Fibroblast of skin of right biceps (primary cell): ENCODE data around the gene KIAA1755.
"Not testable (repeated sequence)": the region's sequence is repeated elsewhere in the genome, so short reads cannot be mapped to it uniquely, and the experiment has no call there.

ENCODE experiments used
- DNase-seq: peaks from one replicate; pipeline ENCODE4 v3.0.0-alpha.2; 2013

The KIAA1755 gene

GRCh38 chr20:38260025-38260377, 534 bp downstream of the KIAA1755 start:
- no peak for DNase-seq

GRCh38 chr20:38258545-38259215, 1.9 kb downstream of the KIAA1755 start:
- DNase-seq: no peak

GRCh38 chr20:38256966-38257365, 3.6 kb downstream of the KIAA1755 start:
- no peak for DNase-seq

- DNase-seq: no peak
Measured at GRCh38 chr20:38256021-38256420, 4.5 kb downstream of the KIAA1755 start.

GRCh38 chr20:38255393-38255792, 5.1 kb downstream of the KIAA1755 start:
- DNase-seq: no peak

- DNase-seq: not testable (repeated sequence)
Measured at GRCh38 chr20:38254621-38255020, 5.9 kb downstream of the KIAA1755 start.

- DNase-seq: no peak
Measured at GRCh38 chr20:38253571-38253970, 7.0 kb downstream of the KIAA1755 start.

- DNase-seq: no peak
Measured at GRCh38 chr20:38252292-38253288, 7.9 kb downstream of the KIAA1755 start.

- not testable (repeated sequence) for DNase-seq
Measured at GRCh38 chr20:38251441-38251840, 9.1 kb downstream of the KIAA1755 start.

- DNase-seq: no peak
Measured at GRCh38 chr20:38250609-38251008, 9.9 kb downstream of the KIAA1755 start.

GRCh38 chr20:38249536-38250310, 10.8 kb downstream of the KIAA1755 start:
- no peak for DNase-seq

GRCh38 chr20:38248133-38248532, 12.4 kb downstream of the KIAA1755 start:
- no peak for DNase-seq

GRCh38 chr20:38247725-38248124, 12.8 kb downstream of the KIAA1755 start:
- DNase-seq: not testable (repeated sequence)

GRCh38 chr20:38247166-38247509, 13.4 kb downstream of the KIAA1755 start:
- no peak for DNase-seq

GRCh38 chr20:38246357-38247165, 14.0 kb downstream of the KIAA1755 start:
- DNase-seq: no peak

- DNase-seq: no peak
Measured at GRCh38 chr20:38245753-38246152, 14.8 kb downstream of the KIAA1755 start.

GRCh38 chr20:38243709-38244020, 16.9 kb downstream of the KIAA1755 start:
- no peak for DNase-seq

GRCh38 chr20:38242848-38243708, 17.5 kb downstream of the KIAA1755 start:
- no peak for DNase-seq

- no peak for DNase-seq
Measured at GRCh38 chr20:38241201-38241600, 19.3 kb downstream of the KIAA1755 start.

GRCh38 chr20:38239441-38239840, 21.1 kb downstream of the KIAA1755 start:
- no peak for DNase-seq

- no peak for DNase-seq
Measured at GRCh38 chr20:38238829-38239228, 21.7 kb downstream of the KIAA1755 start.

- DNase-seq: no peak
Measured at GRCh38 chr20:38237381-38237780, 23.2 kb downstream of the KIAA1755 start.
